K562 (cell line): ENCODE results near the gene LPCAT2. TPM values are rescaled to one million over a fixed set of nuclear protein-coding genes. Genes with fewer than 3 reads are reported as not detected.
A peak's percentile ranks its signal among the peaks of the same experiment; 100 is the strongest.

Source experiments
- ATAC-seq: fragments of 200-7000 bp; cut with Tn5 transposase; 3 replicates; pipeline ENCODE4 v1.9.1; 2020; ENCODE audit warnings: moderate library complexity
- BruUV-seq: library from RNA; stranded (reverse); fragments of 400-500 nt; replicated peaks from 2 replicates; lab custom pipeline; 2021; lab: Mats Ljungman, UMichigan
- CTCF ChIA-PET: fragments of 300-600 bp; formaldehyde crosslinking; extraction: SDS; loops from one replicate; lab custom pipeline; 2021; ENCODE audit warnings: low intra/inter-chr PET ratio; lab: Yijun Ruan, JAX
- POLR2A ChIA-PET: fragments of 300-600, 350-650 bp; sonication (Branson Sonifier 250); formaldehyde crosslinking; extraction: SDS; loops from one replicate; lab custom pipeline; 2021; ENCODE audit warnings: antibody characterized with exemption, inconsistent platforms; lab: Yijun Ruan, JAX
- DNase-seq, 4 experiments: peaks; one replicate each; pipeline versions ENCODE4 v3.0.0 to v3.0.0-alpha.2; 2011 to 2018; ENCODE audit warnings: low spot score in 3 of 4, mixed read lengths in 3 of 4; ENCODE audit errors: extremely low read depth in 1 of 4
- FAIRE-seq: peaks from 2 replicates; lab custom pipeline; 2011; peaks lifted over from hg19 to GRCh38; lab: Jason Lieb, UNC
- H2AFZ ChIP-seq: 2 replicates; pipeline ENCODE4 v1.6.0; 2011; ENCODE audit warnings: low read depth, low read length, control low read depth, inconsistent platforms
- H3K27ac ChIP-seq: fragments of 200-600 bp; 3 replicates; pipeline ENCODE4 v1.8.0; 2011; ENCODE audit warnings: low read depth, mild to moderate bottlenecking, control low read depth, inconsistent platforms, low read length, moderate library complexity, mixed read lengths; ENCODE audit errors: extremely low read depth
- H3K27me3 ChIP-seq, 2 experiments: fragments of 300-600 bp in 1 of 2; 2 replicates in 1 of 2; 3 replicates in 1 of 2; pipeline versions ENCODE4 v1.6.0 to v1.8.0; 2011; ENCODE audit warnings: inconsistent platforms in 2 of 2, low read length in 2 of 2, mild to moderate bottlenecking in 1 of 2, mixed read lengths in 1 of 2, moderate library complexity in 1 of 2; ENCODE audit not compliant: control insufficient read depth in 2 of 2, insufficient read depth in 2 of 2
- H3K36me3 ChIP-seq: fragments of 300-600 bp; 3 replicates; pipeline ENCODE4 v1.8.0; 2011; ENCODE audit warnings: mild to moderate bottlenecking, low read length, inconsistent platforms; ENCODE audit not compliant: control insufficient read depth, insufficient read depth
- H3K4me1 ChIP-seq, 2 experiments: fragments of 200-600 bp in 1 of 2; replicated peaks in 1 of 2; 2 replicates in 1 of 2; 3 replicates in 1 of 2; pipeline versions ENCODE4 v1.5.1 to v1.8.0; 2011; ENCODE audit warnings: inconsistent platforms in 2 of 2, low read length in 2 of 2, mild to moderate bottlenecking in 1 of 2, mixed read lengths in 1 of 2, moderate library complexity in 1 of 2; ENCODE audit not compliant: control insufficient read depth in 2 of 2, insufficient read depth in 2 of 2
- H3K4me2 ChIP-seq: 2 replicates; pipeline ENCODE4 v1.6.1; 2011; ENCODE audit warnings: low read length, control low read depth, inconsistent platforms, mixed read lengths; ENCODE audit not compliant: insufficient read depth
- H3K4me3 ChIP-seq: fragments of 200-600 bp; sonication (generic), shearing (Covaris generic); 2 replicates; pipeline ENCODE4 v1.5.1; 2016; ENCODE audit warnings: control low read depth, inconsistent platforms
- H3K79me2 ChIP-seq: fragments of 200-600 bp; 3 replicates; pipeline ENCODE4 v1.8.0; 2011; ENCODE audit warnings: low read length, inconsistent platforms; ENCODE audit not compliant: control insufficient read depth, insufficient read depth
- H3K9ac ChIP-seq, 2 experiments: 2 replicates each; pipeline versions ENCODE4 v1.6.0 to v1.6.1; 2011; ENCODE audit warnings: low read depth in 2 of 2, low read length in 2 of 2, control low read depth in 1 of 2, inconsistent platforms in 1 of 2, mild to moderate bottlenecking in 1 of 2, mixed read lengths in 1 of 2; ENCODE audit not compliant: insufficient read depth in 1 of 2
- H3K9me1 ChIP-seq: one replicate; pipeline ENCODE4 v1.6.0; 2011; ENCODE audit warnings: inconsistent platforms, mild to moderate bottlenecking, low read length, moderate library complexity; ENCODE audit not compliant: control insufficient read depth, insufficient read depth
- H3K9me3 ChIP-seq: replicated peaks from 2 replicates; pipeline ENCODE4 v1.5.1; 2011; ENCODE audit warnings: low read depth, low read length, inconsistent platforms; ENCODE audit not compliant: control insufficient read depth, insufficient read depth
- H4K20me1 ChIP-seq: replicated peaks from 2 replicates; pipeline ENCODE4 v1.6.1; 2011; ENCODE audit warnings: low read length, inconsistent platforms, mixed read lengths; ENCODE audit not compliant: control insufficient read depth, insufficient read depth
- CBX1 ChIP-seq: sonication (generic); IDR thresholded peaks from 2 replicates; pipeline ENCODE4 v1.6.1; 2016; ENCODE audit warnings: antibody characterized with exemption, low read depth, mild to moderate bottlenecking
- CBX2 ChIP-seq: fragments of 200-600 bp; sonication (generic); IDR thresholded peaks from one replicate; pipeline ENCODE4 v1.6.1; 2012; ENCODE audit warnings: mild to moderate bottlenecking, low read length, inconsistent platforms; ENCODE audit not compliant: insufficient read depth, poor library complexity, severe bottlenecking
- FOSL1 ChIP-seq: fragments of 200-800 bp; sonication (Bioruptor generic); conservative IDR thresholded peaks from 2 replicates; pipeline ENCODE4 v1.6.1; 2016; ENCODE audit warnings: missing genetic modification characterization, missing compliant biosample characterization
- FOXA3 ChIP-seq, 2 experiments: fragments of 450-650 bp in 1 of 2; sonication (generic) in 1 of 2; formaldehyde crosslinking; IDR thresholded peaks in 1 of 2; conservative IDR thresholded peaks in 1 of 2; 2 replicates each; pipeline versions ENCODE4 v1.4.0 to v1.8.0; 2020 to 2022; ENCODE audit warnings: mild to moderate bottlenecking in 2 of 2, missing genetic modification reagents in 1 of 2
- STAT5B ChIP-seq: fragments of 250-450 bp; sonication (Bioruptor Pico); IDR thresholded peaks from 2 replicates; pipeline ENCODE4 v1.8.0; 2021; ENCODE audit warnings: mild to moderate bottlenecking, inconsistent platforms
- ZFP36 ChIP-seq: fragments of 150-350 bp; IDR thresholded peaks from 2 replicates; pipeline ENCODE4 v1.6.1; 2018; ENCODE audit warnings: low read length, low read depth; ENCODE audit not compliant: partially characterized antibody
- WGBS: fragments of 100-300 bp; shearing (Covaris generic); methylation state at CpG from one replicate; pipeline ENCODE4 v1.1.6; 2016; ENCODE audit warnings: low coverage, mixed read lengths; ENCODE audit not compliant: insufficient coverage; ENCODE audit errors: missing lambda C conversion rate; 5-methylcytosine and 5-hydroxymethylcytosine counted together
- in situ Hi-C: fragments of 300-500 bp; cut with MboI; formaldehyde crosslinking; loops from 4 replicates; pipeline ENCODE4 v1.15.0; 2018; ENCODE audit warnings: inconsistent platforms, mixed read lengths
- intact Hi-C: fragments of 100-400 bp; cut with micrococcal nuclease; formaldehyde crosslinking; loops from 2 replicates; pipeline ENCODE4 v1.14.2; 2022
- polyA plus RNA-seq, 8 experiments: library from polyadenylated mRNA; depleted of rRNA in 4 of 8; stranded (reverse) in 5 of 8; unstranded in 3 of 8; fragments of >200 nt; fragmentation: Nextera tagmentation in 2 of 8; fragmentation: Illumina TruSeq in 1 of 8; extraction: Ambion mirVana in 2 of 8; extraction: Trizol in 1 of 8; gene quantifications; 2 replicates each; pipeline versions ENCODE4 v1.2.1 to v1.2.3, GENCODE V29; 2011 to 2014; ENCODE audit warnings: inconsistent platforms in 1 of 8, missing spikeins in 1 of 8
- total RNA-seq, 7 experiments: library from RNA; depleted of rRNA in 6 of 7; stranded (reverse); fragments of >200 nt in 6 of 7; fragmentation: Illumina TruSeq in 2 of 7; extraction: Trizol in 2 of 7; gene quantifications; 2 replicates each; pipeline versions ENCODE4 v1.2.1 to v1.2.3, GENCODE V29; 2011 to 2021; ENCODE audit warnings: low replicate concordance in 1 of 7

LPCAT2 gene
- total and polyA plus RNA-seq, 9 of the 15 experiments (the other 6 are each of a cell fraction or from before 2014, with no cell fraction given): 2.9 to 15.0 (median 7.3) TPM

DNA sequence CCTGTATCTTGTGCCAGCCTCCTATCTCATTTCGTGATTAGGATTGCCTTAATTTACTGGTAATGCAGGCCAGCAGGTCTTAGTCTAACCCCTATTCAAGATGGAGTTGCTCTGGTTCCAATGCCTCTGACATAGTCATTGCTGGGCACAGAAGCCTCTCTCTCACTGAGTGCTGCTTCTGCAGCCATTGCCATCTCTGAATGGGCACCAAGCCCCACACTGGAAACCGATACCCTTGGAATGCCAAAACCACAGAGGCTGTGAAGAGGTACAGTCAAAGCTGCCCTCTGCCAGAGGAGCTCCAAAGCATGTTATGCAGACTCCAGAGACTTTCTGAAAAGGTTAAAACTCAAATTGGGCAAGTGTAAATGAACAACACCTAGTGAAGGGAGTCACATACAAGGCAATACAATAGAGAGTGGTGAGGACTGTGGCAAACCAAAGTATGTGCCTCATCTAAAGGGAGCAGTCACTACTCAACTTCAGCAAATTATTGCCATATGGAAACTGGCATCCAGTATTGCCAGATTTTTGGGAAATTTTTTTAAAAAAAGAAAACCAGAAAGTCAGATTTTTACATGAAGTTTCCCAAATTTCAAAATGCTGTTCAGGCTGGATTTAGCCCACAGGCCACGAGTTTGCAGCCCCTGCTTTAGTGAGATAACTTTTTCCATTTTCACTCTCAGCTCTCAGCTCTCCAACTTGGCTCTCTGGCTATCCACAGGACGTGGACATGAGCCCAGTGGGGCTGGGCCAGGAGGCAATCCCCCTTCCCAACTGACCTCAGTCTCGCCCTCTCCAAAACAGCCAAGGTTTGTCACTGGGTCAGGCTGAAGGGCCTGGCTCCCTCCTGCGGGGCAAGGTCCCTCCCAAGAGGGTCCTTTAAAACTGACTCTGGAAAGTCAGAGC lies 32.0 kb upstream of the LPCAT2 start (continued):
- no peak for TF ChIP-seq CBX1
- TF ChIP-seq STAT5B (CRISPR knock-in tag): no peak
- no peak for TF ChIP-seq FOSL1 (tag)
- no peak for TF ChIP-seq FOXA3 (CRISPR knock-in tag; conservative IDR thresholded peaks at IDR 0.05 in 1 of 2, IDR thresholded peaks at IDR 0.05 in 1 of 2)

DNA sequence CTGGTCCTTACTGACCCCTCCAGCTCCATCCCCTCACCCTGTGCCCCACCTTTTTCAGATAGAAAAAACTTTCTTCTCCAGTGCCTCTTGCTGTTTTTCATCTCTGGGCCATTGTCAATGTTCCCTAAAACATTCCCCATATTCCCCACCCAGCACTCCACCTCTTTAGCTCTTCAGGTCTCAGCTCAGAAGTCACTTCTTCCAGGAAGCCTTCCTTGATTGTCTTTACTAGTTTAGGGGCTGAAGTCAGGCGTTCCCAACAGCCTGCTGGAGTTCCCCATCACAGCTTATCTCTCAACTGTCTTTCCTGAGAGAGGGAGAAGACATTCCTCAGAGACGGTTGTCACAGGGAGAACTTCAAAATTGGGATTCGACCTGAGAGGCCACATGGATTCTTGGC lies 31.1 kb upstream of the LPCAT2 start:
- Histone ChIP-seq H3K79me2 (no peaks in the 10 kb centered on the region), H3K4me3 (no peak overlapping the region), H3K27ac (no peak overlapping the region), H3K9ac (no peak overlapping the region), H2AFZ (no peak overlapping the region), H3K9me3 (no peaks in the 10 kb centered on the region), H3K27me3 (peaks cover 8 to 26% of the 10 kb centered on the region in 2 experiments; a peak in 4 of 5 replicates), H4K20me1 (no peaks in the 10 kb centered on the region), H3K4me2 (no peak overlapping the region), H3K36me3 (no peaks in the 10 kb centered on the region), H3K9me1 (no peaks in the 10 kb centered on the region), H3K4me1 (peaks cover 0 to 4% of the 10 kb centered on the region in 2 experiments; a peak in 2 of 5 replicates)
- ChIA-PET POLR2A (interaction anchor here (0.6 kb wide), 1 partner anchor 608 kb away, joined by 3 read pairs; no protein-coding TSS in a partner anchor), CTCF (no interaction called here)
- intact Hi-C loops (no loop called here), in situ Hi-C loops (no loop called here)
- DNase-seq (no peak), FAIRE-seq (no peak), ATAC-seq (no peak)
- WGBS: 0% methylated on average over 2 of the region's 3 CpGs
- BruUV-seq: no TSS peak
- no peak for TF ChIP-seq CBX2
- TF ChIP-seq ZFP36: peak; percentile 84
